Astrocyte of the spinal cord (primary cell): ENCODE measurements around the gene CST7.

ENCODE experiments used
- DNase-seq: peaks from one replicate; pipeline ENCODE4 v3.0.0; 2011; ENCODE audit warnings: low read depth, low spot score
- H3K4me3 ChIP-seq: 2 replicates; pipeline ENCODE4 v1.5.1; 2011; ENCODE audit warnings: low read depth, mild to moderate bottlenecking, low read length, moderate library complexity
- in situ Hi-C: cut with HindIII; loops from 2 replicates; pipeline ENCODE4 v1.10.0; 2017; ENCODE audit warnings: low sequenced_read_pairs
- TF ChIP-seq, protein P1 (sequence below): IDR thresholded peaks from 2 replicates; pipeline ENCODE4 v1.5.1; 2012; ENCODE audit warnings: low read depth, mild to moderate bottlenecking, low read length, inconsistent platforms

Gene CST7

DNA sequence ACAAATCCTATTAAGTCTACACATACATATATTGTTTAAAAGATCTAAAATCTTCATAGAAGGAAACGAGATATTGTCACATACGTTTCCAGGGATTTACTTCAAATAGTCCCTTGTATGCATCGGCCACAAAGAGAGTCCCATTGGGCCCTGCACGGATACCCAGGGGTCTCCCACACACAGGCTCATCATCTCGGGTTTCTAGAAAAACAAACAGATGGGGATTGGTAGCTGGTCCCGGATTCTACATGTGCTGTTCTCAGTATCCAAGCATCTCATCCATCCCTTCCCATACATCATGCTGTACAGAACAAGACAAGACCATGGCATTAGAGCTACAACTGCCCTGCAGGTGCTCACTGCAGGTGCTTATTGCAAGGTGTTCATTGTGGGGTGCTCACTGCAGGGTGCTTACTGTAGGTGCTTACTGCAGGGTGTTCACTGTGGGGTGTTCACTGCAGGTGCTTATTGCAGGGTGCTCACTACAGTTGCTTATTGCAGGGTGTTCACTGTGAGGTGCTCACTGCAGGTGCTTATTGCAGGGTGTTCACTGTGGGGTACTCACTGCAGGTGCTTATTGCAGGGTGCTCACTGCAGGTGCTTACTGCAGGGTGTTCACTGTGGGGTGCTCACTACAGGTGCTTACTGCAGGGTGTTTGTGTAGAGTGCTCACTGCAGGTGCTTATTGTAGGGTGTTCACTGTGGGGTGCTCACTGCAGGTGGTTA, 22.5 kb downstream of the CST7 start:
- DNase-seq = no peak
- no peak overlapping the region for H3K4me3 ChIP-seq
- TF ChIP-seq, protein P1, sequence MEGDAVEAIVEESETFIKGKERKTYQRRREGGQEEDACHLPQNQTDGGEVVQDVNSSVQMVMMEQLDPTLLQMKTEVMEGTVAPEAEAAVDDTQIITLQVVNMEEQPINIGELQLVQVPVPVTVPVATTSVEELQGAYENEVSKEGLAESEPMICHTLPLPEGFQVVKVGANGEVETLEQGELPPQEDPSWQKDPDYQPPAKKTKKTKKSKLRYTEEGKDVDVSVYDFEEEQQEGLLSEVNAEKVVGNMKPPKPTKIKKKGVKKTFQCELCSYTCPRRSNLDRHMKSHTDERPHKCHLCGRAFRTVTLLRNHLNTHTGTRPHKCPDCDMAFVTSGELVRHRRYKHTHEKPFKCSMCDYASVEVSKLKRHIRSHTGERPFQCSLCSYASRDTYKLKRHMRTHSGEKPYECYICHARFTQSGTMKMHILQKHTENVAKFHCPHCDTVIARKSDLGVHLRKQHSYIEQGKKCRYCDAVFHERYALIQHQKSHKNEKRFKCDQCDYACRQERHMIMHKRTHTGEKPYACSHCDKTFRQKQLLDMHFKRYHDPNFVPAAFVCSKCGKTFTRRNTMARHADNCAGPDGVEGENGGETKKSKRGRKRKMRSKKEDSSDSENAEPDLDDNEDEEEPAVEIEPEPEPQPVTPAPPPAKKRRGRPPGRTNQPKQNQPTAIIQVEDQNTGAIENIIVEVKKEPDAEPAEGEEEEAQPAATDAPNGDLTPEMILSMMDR = no peak
- in situ Hi-C loops = no loop called here

DNA sequence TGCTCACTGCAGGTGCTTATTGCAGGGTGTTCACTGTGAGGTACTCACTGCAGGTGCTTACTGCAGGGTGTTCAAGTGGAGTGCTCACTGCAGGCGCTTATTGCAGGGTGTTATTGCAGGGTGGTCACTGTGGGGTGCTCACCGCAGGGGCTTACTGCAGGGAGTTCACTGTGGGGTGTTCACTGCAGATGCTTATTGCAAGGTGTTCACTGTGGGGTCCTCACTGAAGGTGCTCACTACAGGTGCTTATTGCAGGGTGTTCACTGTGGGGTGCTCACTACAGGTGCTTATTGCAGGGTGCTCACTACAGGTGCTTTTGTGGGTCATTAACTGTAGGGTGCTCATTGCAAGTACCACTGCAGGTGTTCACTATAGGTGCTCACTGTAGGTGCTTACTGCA, 23.3 kb downstream of the CST7 start:
- DNase-seq = no peak
- TF ChIP-seq, protein P1 = no peak
- in situ Hi-C loops = no loop called here
- H3K4me3 ChIP-seq = no peak overlapping the region

DNA sequence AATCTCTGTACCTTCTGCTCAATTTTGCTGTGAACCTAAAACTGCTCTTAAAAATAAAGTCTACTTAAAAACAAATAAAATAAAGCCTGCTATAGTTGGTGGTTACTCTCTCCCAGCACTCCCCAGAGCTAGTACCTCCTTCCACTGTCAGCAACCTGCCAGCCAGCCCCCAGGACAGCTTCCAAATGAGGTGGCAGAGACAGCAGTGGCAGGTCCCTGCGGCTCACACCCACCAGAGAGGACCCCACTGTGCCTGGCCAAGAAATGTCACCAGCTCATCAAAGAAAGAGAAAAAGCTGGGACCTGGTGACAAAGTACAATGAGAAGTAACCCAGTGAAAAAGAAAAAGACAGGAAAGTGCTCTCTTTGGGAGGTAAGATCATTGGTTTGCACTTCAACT, 28.3 kb downstream of the CST7 start:
- no peak overlapping the region for H3K4me3 ChIP-seq
- in situ Hi-C loops = no loop called here
- DNase-seq = no peak
- TF ChIP-seq, protein P1 = no peak

DNA sequence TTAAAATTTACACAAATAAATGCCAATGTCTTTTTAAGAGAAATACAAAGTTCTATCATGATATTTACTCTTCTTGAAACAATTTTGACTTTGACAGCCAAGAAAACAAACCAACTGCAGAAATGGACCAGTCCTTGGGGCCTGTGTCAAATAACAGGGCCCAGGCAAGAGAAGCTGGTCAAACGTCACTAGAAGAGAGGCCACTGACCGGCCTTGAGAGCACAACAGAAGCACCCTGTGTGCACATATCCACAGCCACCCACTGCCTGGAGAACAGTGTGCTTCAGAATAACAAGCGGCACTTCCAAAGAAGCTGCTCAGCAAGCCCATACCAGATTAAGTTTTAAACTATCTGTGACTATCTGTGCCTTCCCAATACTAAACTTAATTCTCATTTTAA, 28.7 kb downstream of the CST7 start:
- in situ Hi-C loops = no loop called here
- H3K4me3 ChIP-seq = no peak overlapping the region
- no peak for DNase-seq
- TF ChIP-seq, protein P1 = no peak

DNA sequence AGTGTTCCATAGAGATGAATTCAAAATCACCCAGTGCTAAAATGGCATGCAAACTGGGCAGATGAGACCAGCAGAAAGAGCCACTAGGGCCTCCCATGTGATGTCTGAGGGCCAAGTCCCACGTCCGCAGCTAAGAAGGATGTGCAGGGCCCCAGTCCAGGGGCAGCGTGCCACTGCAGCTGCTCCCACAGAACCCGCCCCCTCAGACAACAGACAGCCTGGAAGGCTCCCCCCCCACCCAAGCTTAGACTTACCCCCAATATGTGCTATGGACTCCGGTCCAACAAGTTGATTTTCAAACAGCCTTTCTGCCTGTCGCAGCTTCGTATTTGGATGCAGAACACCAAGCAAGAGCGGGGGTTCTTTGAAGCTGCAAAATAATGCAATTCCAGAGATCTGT, 29.4 kb downstream of the CST7 start:
- H3K4me3 ChIP-seq = no peak overlapping the region
- in situ Hi-C loops = no loop called here
- no peak for DNase-seq
- TF ChIP-seq, protein P1 = no peak

DNA sequence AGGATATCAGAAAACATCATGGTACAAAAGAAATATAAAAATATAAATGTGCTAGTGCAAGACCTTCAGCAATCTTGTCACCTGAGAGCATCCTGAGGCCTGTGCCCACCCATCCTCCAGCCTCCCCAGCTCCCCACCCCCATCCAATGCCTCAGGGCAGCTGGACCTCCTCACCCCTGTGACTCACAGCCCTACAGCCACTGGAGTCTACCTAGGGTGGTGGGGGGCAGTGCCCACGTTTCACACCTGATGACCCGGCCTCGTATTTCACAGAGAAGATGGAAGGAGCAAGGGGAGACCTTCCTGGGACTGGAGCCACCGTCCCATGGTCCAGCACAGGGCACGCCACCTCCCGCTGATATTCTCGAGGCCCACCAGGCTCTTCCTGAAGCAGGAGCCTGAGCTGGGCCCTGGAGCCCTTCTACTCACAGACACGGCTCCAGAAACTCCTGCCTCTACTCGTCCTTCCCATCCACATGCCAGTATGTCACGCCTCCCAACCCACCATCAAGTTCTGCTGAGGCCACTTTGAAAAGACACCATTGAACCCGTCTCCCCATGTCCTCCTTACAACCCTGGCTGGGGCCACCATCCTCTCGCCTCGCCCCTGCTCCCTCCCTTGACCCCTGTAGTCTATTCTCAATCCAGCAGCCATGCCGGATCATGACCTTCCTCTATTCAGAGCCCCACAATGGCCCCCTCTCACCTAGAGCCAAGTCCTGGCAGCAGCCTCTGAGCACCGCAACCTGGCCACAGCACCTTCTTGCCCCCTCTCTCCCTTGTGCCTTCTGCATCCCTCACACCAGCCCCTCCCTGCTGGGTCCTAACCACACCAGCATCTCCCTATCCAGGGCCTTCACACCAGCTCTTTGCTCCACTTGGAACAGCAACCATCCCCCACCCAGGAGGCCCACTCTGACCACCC, 30.2 kb downstream of the CST7 start:
- no peak overlapping the region for H3K4me3 ChIP-seq
- TF ChIP-seq, protein P1 = no peak
- DNase-seq = no peak
- in situ Hi-C loops = no loop called here
